Mesenchymal stem cell (in vitro differentiated cells and primary cell): ENCODE data around the gene RAD51B.
A peak's percentile ranks its signal among the peaks of the same experiment; 100 is the strongest.

Source experiments
- DNase-seq: peaks from one replicate; pipeline ENCODE4 v3.0.0-alpha.2; 2013
- H2AFZ ChIP-seq: one replicate; pipeline ENCODE4 v1.6.1; 2013; ENCODE audit warnings: low read depth, mild to moderate bottlenecking, control low read depth, inconsistent platforms, low read length, moderate library complexity
- H2AK5ac ChIP-seq: 2 replicates; pipeline ENCODE4 v1.6.1; 2013; ENCODE audit warnings: low read length, moderate library complexity, mild to moderate bottlenecking, inconsistent platforms; ENCODE audit not compliant: severe bottlenecking
- H2BK120ac ChIP-seq: one replicate; pipeline ENCODE4 v1.6.1; 2013; ENCODE audit warnings: low read depth, mild to moderate bottlenecking, inconsistent platforms, low read length, moderate library complexity
- H2BK12ac ChIP-seq, 2 experiments: one replicate each; pipeline ENCODE4 v1.6.1; 2013; ENCODE audit warnings: inconsistent platforms in 2 of 2, low read length in 2 of 2, mild to moderate bottlenecking in 2 of 2, moderate library complexity in 2 of 2, control low read depth in 1 of 2
- H2BK15ac ChIP-seq: one replicate; pipeline ENCODE4 v1.6.1; 2013; ENCODE audit warnings: mild to moderate bottlenecking, low read depth, inconsistent platforms; ENCODE audit not compliant: poor library complexity, severe bottlenecking
- H2BK5ac ChIP-seq: 2 replicates; pipeline ENCODE4 v1.6.1; 2013; ENCODE audit warnings: low read depth, mild to moderate bottlenecking, low read length, control low read depth, inconsistent platforms; ENCODE audit not compliant: poor library complexity, severe bottlenecking
- H3K14ac ChIP-seq, 2 experiments: one replicate each; pipeline ENCODE4 v1.6.1; 2013; ENCODE audit warnings: inconsistent platforms in 2 of 2, low read length in 2 of 2, control low read depth in 1 of 2, mild to moderate bottlenecking in 1 of 2, moderate library complexity in 1 of 2
- H3K18ac ChIP-seq, 2 experiments: one replicate each; pipeline ENCODE4 v1.6.1; 2013; ENCODE audit warnings: inconsistent platforms in 2 of 2, low read length in 2 of 2, control low read depth in 1 of 2, low read depth in 1 of 2, mild to moderate bottlenecking in 1 of 2
- H3K23ac ChIP-seq, 2 experiments: one replicate each; pipeline ENCODE4 v1.6.1; 2013; ENCODE audit warnings: inconsistent platforms in 2 of 2, low read length in 2 of 2, mild to moderate bottlenecking in 2 of 2, moderate library complexity in 2 of 2, control low read depth in 1 of 2
- H3K27ac ChIP-seq: 2 replicates; pipeline ENCODE4 v1.5.1; 2013; ENCODE audit warnings: mild to moderate bottlenecking, moderate library complexity, low read length, control low read depth, inconsistent platforms; ENCODE audit not compliant: poor library complexity, severe bottlenecking
- H3K27me3 ChIP-seq, 2 experiments: 2 replicates each; pipeline versions ENCODE4 v1.6.1 to v1.7.0; 2013; ENCODE audit warnings: low read length in 2 of 2, mild to moderate bottlenecking in 2 of 2, moderate library complexity in 2 of 2, control low read depth in 1 of 2, inconsistent platforms in 1 of 2; ENCODE audit not compliant: control insufficient read depth in 1 of 2, insufficient read depth in 1 of 2
- H3K36me3 ChIP-seq, 2 experiments: 2 replicates each; pipeline versions ENCODE4 v1.6.1 to v1.7.0; 2013; ENCODE audit warnings: low read length in 2 of 2, control low read depth in 1 of 2, inconsistent platforms in 1 of 2, low read depth in 1 of 2, mild to moderate bottlenecking in 1 of 2; ENCODE audit not compliant: insufficient read depth in 2 of 2, control insufficient read depth in 1 of 2
- H3K4ac ChIP-seq, 2 experiments: one replicate each; pipeline ENCODE4 v1.6.1; 2013; ENCODE audit warnings: inconsistent platforms in 2 of 2, low read length in 2 of 2, mild to moderate bottlenecking in 2 of 2, moderate library complexity in 2 of 2, control low read depth in 1 of 2, low read depth in 1 of 2
- H3K4me1 ChIP-seq: 2 replicates; pipeline ENCODE4 v1.6.1; 2013; ENCODE audit warnings: low read depth, low read length, control low read depth; ENCODE audit not compliant: control insufficient read depth, insufficient read depth
- H3K4me2 ChIP-seq: 2 replicates; pipeline ENCODE4 v1.6.1; 2013; ENCODE audit warnings: low read length, mild to moderate bottlenecking, inconsistent platforms; ENCODE audit not compliant: poor library complexity, severe bottlenecking
- H3K4me3 ChIP-seq, 2 experiments: 2 replicates each; pipeline versions ENCODE4 v1.5.1 to v1.7.0; 2013; ENCODE audit warnings: low read length in 2 of 2, mild to moderate bottlenecking in 2 of 2, control low read depth in 1 of 2, low read depth in 1 of 2; ENCODE audit not compliant: insufficient read depth in 1 of 2
- H3K79me1 ChIP-seq: replicated peaks from 2 replicates; pipeline ENCODE4 v1.6.1; 2013; ENCODE audit warnings: mild to moderate bottlenecking, control low read depth, low read length, inconsistent platforms; ENCODE audit not compliant: poor library complexity, severe bottlenecking
- H3K9ac ChIP-seq: 2 replicates; pipeline ENCODE4 v1.7.0; 2013; ENCODE audit warnings: mild to moderate bottlenecking, low read length, moderate library complexity
- H3K9me3 ChIP-seq: 2 replicates; pipeline ENCODE4 v1.7.0; 2013; ENCODE audit warnings: mild to moderate bottlenecking, low read length; ENCODE audit not compliant: control insufficient read depth
- H4K8ac ChIP-seq: one replicate; pipeline ENCODE4 v1.6.1; 2013; ENCODE audit warnings: inconsistent platforms, mild to moderate bottlenecking, low read length, moderate library complexity
- H4K91ac ChIP-seq: one replicate; pipeline ENCODE4 v1.6.1; 2013; ENCODE audit warnings: mild to moderate bottlenecking, low read length, inconsistent platforms
- WGBS: methylation state at CpG from one replicate; pipeline ENCODE4 v1.1.7; 2013; ENCODE audit warnings: mixed read lengths; 5-methylcytosine and 5-hydroxymethylcytosine counted together

RAD51B gene

GRCh38 chr14:68748691-68749090 is 929.1 kb downstream of the RAD51B start:
- H2AK5ac ChIP-seq = no peak overlapping the region
- peaks cover 0 to 4% of the 10 kb centered on the region in 2 experiments for H3K27me3 ChIP-seq
- H3K79me1 ChIP-seq = no peaks in the 10 kb centered on the region
- H3K9me3 ChIP-seq = no peaks in the 10 kb centered on the region
- no peak overlapping the region for H3K9ac ChIP-seq
- H2BK15ac ChIP-seq = peak overlapping the region; percentile 4
- H3K4me1 ChIP-seq = no peaks in the 10 kb centered on the region
- no peak overlapping the region for H2AFZ ChIP-seq
- H3K18ac ChIP-seq = peak overlapping the region in 1 of 2 experiments; percentile 71
- no peak for DNase-seq
- H3K36me3 ChIP-seq = no peaks in the 10 kb centered on the region
- H4K8ac ChIP-seq = peak overlapping the region; percentile 86
- H2BK12ac ChIP-seq = peak overlapping the region; percentile 4 to 49
- no peak overlapping the region for H2BK5ac ChIP-seq
- H3K4me3 ChIP-seq = no peak overlapping the region
- peak overlapping the region in 1 of 2 experiments; percentile 52 for H3K4ac ChIP-seq
- H2BK120ac ChIP-seq = no peak overlapping the region
- H3K14ac ChIP-seq = no peak overlapping the region
- no peak overlapping the region for H3K23ac ChIP-seq
- H3K27ac ChIP-seq = no peak overlapping the region
- no peak overlapping the region for H3K4me2 ChIP-seq
- peak overlapping the region; percentile 78 for H4K91ac ChIP-seq
- 90% methylated on average over 5 of the region's 5 CpGs for WGBS

GRCh38 chr14:68749487-68750475 is 930.2 kb downstream of the RAD51B start:
- Histone ChIP-seq H3K4me2 (no peak overlapping the region), H3K79me1 (no peaks in the 10 kb centered on the region), H2BK12ac (peak overlapping the region in 1 of 2 experiments; percentile 94), H3K4me3 (no peak overlapping the region), H3K9ac (no peak overlapping the region), H3K18ac (peak overlapping the region; percentile 84 to 85), H2BK15ac (peak overlapping the region; percentile 91), H3K27me3 (no peaks in the 10 kb centered on the region), H2BK5ac (no peak overlapping the region), H4K8ac (peak overlapping the region; percentile 96), H3K4ac (no peak overlapping the region), H3K27ac (no peak overlapping the region), H3K14ac (peak overlapping the region in 1 of 2 experiments; percentile 35), H2BK120ac (peak overlapping the region; percentile 36), H3K9me3 (no peaks in the 10 kb centered on the region), H2AK5ac (no peak overlapping the region), H3K36me3 (no peaks in the 10 kb centered on the region), H2AFZ (peak overlapping the region; percentile 16), H4K91ac (peak overlapping the region; percentile 89), H3K23ac (no peak overlapping the region), H3K4me1 (no peaks in the 10 kb centered on the region)
- 67% methylated on average over 7 of the region's 11 CpGs for WGBS
- peak; percentile 76 for DNase-seq

GRCh38 chr14:68752271-68753006 is 932.9 kb downstream of the RAD51B start:
- no peak for DNase-seq
- Histone ChIP-seq H2AK5ac (no peak overlapping the region), H3K27ac (no peak overlapping the region), H2BK120ac (no peak overlapping the region), H3K18ac (no peak overlapping the region), H3K9me3 (no peaks in the 10 kb centered on the region), H3K79me1 (no peaks in the 10 kb centered on the region), H3K27me3 (no peaks in the 10 kb centered on the region), H3K4me2 (no peak overlapping the region), H3K23ac (no peak overlapping the region), H3K4me1 (peaks cover 8% of the 10 kb centered on the region), H2BK5ac (no peak overlapping the region), H3K4me3 (no peak overlapping the region), H4K91ac (no peak overlapping the region), H3K9ac (no peak overlapping the region), H3K36me3 (no peaks in the 10 kb centered on the region), H3K14ac (no peak overlapping the region), H2BK15ac (no peak overlapping the region), H4K8ac (no peak overlapping the region), H3K4ac (no peak overlapping the region), H2AFZ (no peak overlapping the region), H2BK12ac (peak overlapping the region in 1 of 2 experiments; percentile 8)
- WGBS = 93% methylated on average over 6 of the region's 6 CpGs

- H3K4me3 ChIP-seq = no peak overlapping the region
- no peak overlapping the region for H2BK15ac ChIP-seq
- H3K4me2 ChIP-seq = no peak overlapping the region
- H3K4ac ChIP-seq = no peak overlapping the region
- H3K79me1 ChIP-seq = no peaks in the 10 kb centered on the region
- no peaks in the 10 kb centered on the region for H3K36me3 ChIP-seq
- H4K91ac ChIP-seq = no peak overlapping the region
- no peaks in the 10 kb centered on the region for H3K27me3 ChIP-seq
- no peak overlapping the region for H4K8ac ChIP-seq
- H2BK12ac ChIP-seq = no peak overlapping the region
- 100% methylated on average over 3 of the region's 4 CpGs for WGBS
- no peaks in the 10 kb centered on the region for H3K9me3 ChIP-seq
- no peak overlapping the region for H2BK5ac ChIP-seq
- no peak overlapping the region for H2AK5ac ChIP-seq
- no peak overlapping the region for H2AFZ ChIP-seq
- H3K27ac ChIP-seq = no peak overlapping the region
- H3K18ac ChIP-seq = no peak overlapping the region
- no peak overlapping the region for H2BK120ac ChIP-seq
- H3K14ac ChIP-seq = no peak overlapping the region
- no peak for DNase-seq
- no peak overlapping the region for H3K9ac ChIP-seq
- H3K23ac ChIP-seq = no peak overlapping the region
- H3K4me1 ChIP-seq = peaks cover 10% of the 10 kb centered on the region
Observed at GRCh38 chr14:68753690-68754089, 934.1 kb downstream of the RAD51B start.
